A673 (cell line): ENCODE data around the gene CMPK2. TPM values are rescaled to one million over a fixed set of nuclear protein-coding genes. Genes with fewer than 3 reads are reported as not detected.

Experiments used
- BruUV-seq: library from RNA; stranded (reverse); fragments of 400-500 nt; replicated peaks from 2 replicates; lab custom pipeline; 2021; lab: Mats Ljungman, UMichigan
- CTCF ChIA-PET: fragments of 300-600 bp; sonication (Branson Sonifier 250); formaldehyde crosslinking; loops from one replicate; lab custom pipeline; 2022; ENCODE audit warnings: antibody characterized with exemption; lab: Charles Lee
- POLR2A ChIA-PET: fragments of 300-600 bp; sonication (Branson Sonifier 250); formaldehyde crosslinking; loops from one replicate; lab custom pipeline; 2022; ENCODE audit warnings: antibody characterized with exemption; ENCODE audit not compliant: low non-redundant PET; lab: Charles Lee
- DNase-seq: peaks from one replicate; pipeline ENCODE4 v3.0.0-alpha.2; 2015; ENCODE audit warnings: low spot score
- H3K27ac ChIP-seq: fragments of 200-600 bp; sonication (generic); 2 replicates; pipeline ENCODE4 v1.5.1; 2016; ENCODE audit warnings: mixed run types, low read depth, mild to moderate bottlenecking, mixed read lengths, antibody characterized with exemption, low read length; ENCODE audit not compliant: poor library complexity, severe bottlenecking
- H3K27me3 ChIP-seq: fragments of 200-600 bp; sonication (generic); replicated peaks from 2 replicates; pipeline ENCODE4 v1.6.1; 2017; ENCODE audit warnings: mixed run types, low read depth, mild to moderate bottlenecking, mixed read lengths, antibody characterized with exemption, low read length; ENCODE audit not compliant: insufficient read depth, poor library complexity
- H3K36me3 ChIP-seq: fragments of 200-600 bp; sonication (generic); 2 replicates; pipeline ENCODE4 v1.6.1; 2016; ENCODE audit warnings: mixed run types, mild to moderate bottlenecking, mixed read lengths, antibody characterized with exemption, low read length; ENCODE audit not compliant: insufficient read depth, poor library complexity, severe bottlenecking
- H3K4me1 ChIP-seq: fragments of 200-600 bp; sonication (generic); 2 replicates; pipeline ENCODE4 v1.6.1; 2017; ENCODE audit warnings: mixed run types, mild to moderate bottlenecking, mixed read lengths, antibody characterized with exemption, low read length; ENCODE audit not compliant: insufficient read depth, poor library complexity, severe bottlenecking
- H3K4me3 ChIP-seq: fragments of 200-600 bp; sonication (generic); 2 replicates; pipeline ENCODE4 v1.5.1; 2016; ENCODE audit warnings: low read depth, mixed run types, mild to moderate bottlenecking, mixed read lengths, low read length; ENCODE audit not compliant: poor library complexity, severe bottlenecking
- H3K9me3 ChIP-seq: fragments of 200-600 bp; sonication (generic); 2 replicates; pipeline ENCODE4 v1.6.1; 2016; ENCODE audit warnings: mixed run types, low read depth, mild to moderate bottlenecking, mixed read lengths, antibody characterized with exemption, low read length; ENCODE audit not compliant: poor library complexity, severe bottlenecking
- EZH2 ChIP-seq: fragments of 200-600 bp; sonication (generic); IDR thresholded peaks from 2 replicates; pipeline ENCODE4 v1.6.1; 2017; ENCODE audit warnings: borderline replicate concordance, low read depth, mild to moderate bottlenecking, mixed read lengths, antibody characterized with exemption, low read length; ENCODE audit not compliant: poor library complexity, severe bottlenecking
- intact Hi-C: fragments of 100-400 bp; cut with micrococcal nuclease; formaldehyde crosslinking; loops from one replicate; pipeline ENCODE4 v1.10.0; 2022; ENCODE audit not compliant: unreplicated experiment
- total RNA-seq: library from RNA; stranded (reverse); gene quantifications from 2 replicates; pipeline ENCODE4 v1.2.3, GENCODE V29; 2021
- TF ChIP-seq, protein P1 (sequence below): fragments of 300-800, 200-600 bp; sonication (generic); conservative IDR thresholded peaks from 2 replicates; pipeline ENCODE4 v1.5.1; 2017; ENCODE audit warnings: low read depth, mild to moderate bottlenecking, antibody characterized with exemption, low read length, moderate library complexity, mixed read lengths

The CMPK2 gene
- total RNA-seq, 1 experiment from 2014 or later = 4.6 TPM

DNA sequence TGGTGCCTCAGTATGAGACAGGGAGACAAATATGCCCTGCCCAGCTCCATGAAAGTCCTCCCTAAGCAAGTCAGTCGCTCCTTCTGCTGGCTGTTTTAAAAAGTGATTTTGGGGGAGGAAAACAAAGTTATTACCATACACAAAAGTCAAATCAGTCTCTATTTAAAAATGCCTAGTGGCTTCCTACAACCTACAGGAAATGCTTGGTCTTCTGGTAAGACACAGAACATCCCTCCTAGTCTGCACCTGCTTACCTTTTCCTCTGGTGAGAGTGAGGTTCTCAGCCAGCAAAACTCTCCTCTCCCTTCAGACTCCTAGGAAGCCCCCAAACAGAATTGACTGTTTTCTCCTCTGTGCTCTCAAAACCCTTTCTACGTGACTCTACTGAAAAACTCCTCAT is 13.5 kb downstream of the CMPK2 start:
- H3K4me1 ChIP-seq = no peaks in the 10 kb centered on the region
- no peaks in the 10 kb centered on the region for H3K9me3 ChIP-seq
- no peak for DNase-seq
- no peaks in the 10 kb centered on the region for H3K27me3 ChIP-seq
- no peak overlapping the region for H3K27ac ChIP-seq
- no peak for TF ChIP-seq EZH2
- TF ChIP-seq, protein P1, sequence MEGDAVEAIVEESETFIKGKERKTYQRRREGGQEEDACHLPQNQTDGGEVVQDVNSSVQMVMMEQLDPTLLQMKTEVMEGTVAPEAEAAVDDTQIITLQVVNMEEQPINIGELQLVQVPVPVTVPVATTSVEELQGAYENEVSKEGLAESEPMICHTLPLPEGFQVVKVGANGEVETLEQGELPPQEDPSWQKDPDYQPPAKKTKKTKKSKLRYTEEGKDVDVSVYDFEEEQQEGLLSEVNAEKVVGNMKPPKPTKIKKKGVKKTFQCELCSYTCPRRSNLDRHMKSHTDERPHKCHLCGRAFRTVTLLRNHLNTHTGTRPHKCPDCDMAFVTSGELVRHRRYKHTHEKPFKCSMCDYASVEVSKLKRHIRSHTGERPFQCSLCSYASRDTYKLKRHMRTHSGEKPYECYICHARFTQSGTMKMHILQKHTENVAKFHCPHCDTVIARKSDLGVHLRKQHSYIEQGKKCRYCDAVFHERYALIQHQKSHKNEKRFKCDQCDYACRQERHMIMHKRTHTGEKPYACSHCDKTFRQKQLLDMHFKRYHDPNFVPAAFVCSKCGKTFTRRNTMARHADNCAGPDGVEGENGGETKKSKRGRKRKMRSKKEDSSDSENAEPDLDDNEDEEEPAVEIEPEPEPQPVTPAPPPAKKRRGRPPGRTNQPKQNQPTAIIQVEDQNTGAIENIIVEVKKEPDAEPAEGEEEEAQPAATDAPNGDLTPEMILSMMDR = no peak
- ChIA-PET POLR2A (no interaction called here), CTCF (no interaction called here)
- intact Hi-C loops = no loop called here
- no peaks in the 10 kb centered on the region for H3K36me3 ChIP-seq
- H3K4me3 ChIP-seq = no peak overlapping the region
- no TSS peak for BruUV-seq

DNA sequence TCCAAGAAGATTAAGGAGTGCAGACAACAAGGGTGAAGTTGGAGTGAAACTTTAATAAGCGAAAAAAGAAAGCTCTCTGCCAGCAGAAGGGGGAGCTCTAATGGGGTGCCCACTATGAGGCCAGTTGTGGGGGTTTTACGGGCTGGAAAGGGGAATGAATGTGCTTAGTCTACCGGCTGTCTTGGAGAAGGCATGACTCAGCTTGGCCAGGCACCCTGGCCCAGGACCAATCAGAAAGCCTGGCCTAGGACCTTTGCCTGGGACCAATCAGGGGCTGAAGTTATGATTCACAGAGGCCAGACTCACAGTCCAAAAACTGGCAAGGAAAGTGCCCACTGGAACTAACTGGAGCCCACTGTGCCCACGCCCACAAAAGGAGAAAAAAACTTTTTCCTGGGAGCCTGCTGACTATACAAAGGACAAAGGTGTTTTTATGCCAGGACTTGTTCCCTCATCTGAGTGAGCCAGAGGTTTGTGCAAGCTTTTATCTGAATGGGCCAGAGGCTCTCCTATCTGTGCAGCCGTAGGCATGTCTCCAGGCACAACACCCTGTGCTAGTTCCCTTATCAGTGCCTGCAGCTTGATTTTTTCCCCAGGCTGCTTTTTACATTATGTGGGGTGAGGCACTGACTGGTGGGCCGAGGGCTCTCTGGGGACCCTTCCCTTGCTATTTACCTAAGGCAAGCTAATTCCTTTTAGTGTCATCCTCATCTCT is 18.6 kb downstream of the CMPK2 start:
- no peak for TF ChIP-seq EZH2
- TF ChIP-seq, protein P1 = no peak
- intact Hi-C loops = no loop called here
- no peaks in the 10 kb centered on the region for H3K4me1 ChIP-seq
- ChIA-PET POLR2A (no interaction called here), CTCF (no interaction called here)
- H3K9me3 ChIP-seq = peaks cover 47% of the 10 kb centered on the region
- no TSS peak for BruUV-seq
- no peak overlapping the region for H3K27ac ChIP-seq
- no peaks in the 10 kb centered on the region for H3K36me3 ChIP-seq
- DNase-seq = no peak
- no peaks in the 10 kb centered on the region for H3K27me3 ChIP-seq
- H3K4me3 ChIP-seq = no peak overlapping the region

DNA sequence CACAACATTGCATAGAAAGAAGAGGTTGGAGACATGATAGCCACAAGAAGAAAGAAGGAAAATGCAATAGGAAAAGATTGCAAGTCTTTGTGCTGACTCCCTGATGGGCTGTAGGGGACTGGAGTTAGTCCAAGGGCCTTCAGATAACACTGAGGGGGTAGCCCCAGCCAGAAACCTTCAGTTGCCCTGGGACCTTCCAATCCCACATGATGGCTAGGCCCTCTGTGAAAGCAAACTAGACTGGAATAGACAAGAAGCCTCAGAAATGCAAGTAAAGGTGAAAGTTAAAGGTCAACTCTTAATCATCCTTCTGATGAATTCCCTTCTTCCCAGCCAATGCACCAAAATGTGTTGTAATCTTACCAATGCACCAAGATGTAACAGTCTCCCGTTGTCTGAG is 19.2 kb downstream of the CMPK2 start:
- no peak overlapping the region for H3K4me3 ChIP-seq
- ChIA-PET POLR2A (no interaction called here), CTCF (no interaction called here)
- no peak overlapping the region for H3K27ac ChIP-seq
- no peak for TF ChIP-seq EZH2
- BruUV-seq = no TSS peak
- DNase-seq = no peak
- H3K36me3 ChIP-seq = no peaks in the 10 kb centered on the region
- H3K4me1 ChIP-seq = no peaks in the 10 kb centered on the region
- intact Hi-C loops = no loop called here
- H3K27me3 ChIP-seq = no peaks in the 10 kb centered on the region
- peaks cover 51% of the 10 kb centered on the region for H3K9me3 ChIP-seq

DNA sequence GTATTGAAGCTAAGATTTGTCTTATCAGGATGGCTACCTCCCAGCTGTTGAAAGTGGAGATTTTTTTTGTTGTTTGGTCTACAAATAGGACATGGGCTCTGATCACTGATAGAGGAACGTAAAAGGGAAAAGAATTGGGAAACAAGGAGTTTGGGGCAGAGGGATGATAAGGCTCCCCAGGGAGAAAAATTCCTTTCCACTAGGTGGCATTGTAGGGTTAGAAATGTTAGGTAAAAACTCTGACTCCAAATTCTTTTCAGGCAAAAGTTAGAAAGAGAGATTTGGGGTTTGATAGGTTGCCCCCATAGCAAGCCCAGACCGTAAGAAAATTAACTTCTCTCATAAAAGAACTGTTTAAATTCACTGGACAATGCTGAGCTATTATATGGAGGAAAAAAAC is 19.8 kb downstream of the CMPK2 start:
- intact Hi-C loops = no loop called here
- no peaks in the 10 kb centered on the region for H3K36me3 ChIP-seq
- H3K27ac ChIP-seq = no peak overlapping the region
- ChIA-PET CTCF (no interaction called here), POLR2A (no interaction called here)
- DNase-seq = no peak
- no peaks in the 10 kb centered on the region for H3K4me1 ChIP-seq
- no TSS peak for BruUV-seq
- peaks cover 51% of the 10 kb centered on the region for H3K9me3 ChIP-seq
- H3K27me3 ChIP-seq = no peaks in the 10 kb centered on the region
- no peak overlapping the region for H3K4me3 ChIP-seq
- TF ChIP-seq, protein P1 = 0 out of 2 replicates have a peak, but pooled peaks have one; percentile 29
- TF ChIP-seq EZH2 = no peak
